NCI-H146 treated with DMSO at 0.1 percent for 48 hours (cell line): ENCODE data around the gene TNFRSF21.
"Not testable (repeated sequence)": the region's sequence is repeated elsewhere in the genome, so short reads cannot be mapped to it uniquely, and the experiment has no call there.

Source experiments
- DNase-seq: peaks from one replicate; lab custom pipeline; 2025; ENCODE audit not compliant: unreplicated experiment; lab: John Stamatoyannopoulos, UW

TNFRSF21 gene

GRCh38 chr6:47290124-47290834, 19.4 kb downstream of the TNFRSF21 start:
- DNase-seq = no peak

- no peak for DNase-seq
Measured at GRCh38 chr6:47288267-47289090, 21.2 kb downstream of the TNFRSF21 start.

GRCh38 chr6:47286301-47286700, 23.4 kb downstream of the TNFRSF21 start:
- DNase-seq = no peak

GRCh38 chr6:47283993-47284392, 25.7 kb downstream of the TNFRSF21 start:
- no peak for DNase-seq

GRCh38 chr6:47278545-47278944, 31.2 kb downstream of the TNFRSF21 start:
- DNase-seq = no peak

GRCh38 chr6:47277702-47278101, 32.0 kb downstream of the TNFRSF21 start:
- no peak for DNase-seq

GRCh38 chr6:47276377-47276776, 33.3 kb downstream of the TNFRSF21 start:
- no peak for DNase-seq

GRCh38 chr6:47275640-47276039, 34.1 kb downstream of the TNFRSF21 start:
- DNase-seq = no peak

- DNase-seq = not testable (repeated sequence)
Measured at GRCh38 chr6:47275132-47275531, 34.6 kb downstream of the TNFRSF21 start.

GRCh38 chr6:47268572-47269187, 41.0 kb downstream of the TNFRSF21 start:
- DNase-seq = no peak

- no peak for DNase-seq
Measured at GRCh38 chr6:47267301-47267700, 42.4 kb downstream of the TNFRSF21 start.

GRCh38 chr6:47265971-47266370, 43.7 kb downstream of the TNFRSF21 start:
- DNase-seq = no peak

GRCh38 chr6:47264775-47265184, 44.9 kb downstream of the TNFRSF21 start:
- DNase-seq = no peak

- no peak for DNase-seq
Measured at GRCh38 chr6:47263268-47263667, 46.4 kb downstream of the TNFRSF21 start.

- no peak for DNase-seq
Measured at GRCh38 chr6:47262231-47262630, 47.5 kb downstream of the TNFRSF21 start.

- no peak for DNase-seq
Measured at GRCh38 chr6:47261191-47261590, 48.5 kb downstream of the TNFRSF21 start.

GRCh38 chr6:47260021-47260420, 49.7 kb downstream of the TNFRSF21 start:
- DNase-seq = no peak

GRCh38 chr6:47258724-47259347, 50.9 kb downstream of the TNFRSF21 start:
- no peak for DNase-seq

GRCh38 chr6:47256981-47257730, 52.5 kb downstream of the TNFRSF21 start:
- DNase-seq = no peak

- DNase-seq = no peak
Measured at GRCh38 chr6:47256361-47256760, 53.3 kb downstream of the TNFRSF21 start.

GRCh38 chr6:47254906-47255305, 54.8 kb downstream of the TNFRSF21 start:
- no peak for DNase-seq
